GM19043 (cell line): ENCODE data around the gene TMEM151A.
A peak's percentile ranks its signal among the peaks of the same experiment; 100 is the strongest.

ENCODE experiments used
- ATAC-seq: cut with Tn5 transposase; IDR thresholded peaks from one replicate; pipeline ENCODE4 v1.9.1; 2021; ENCODE audit warnings: low read depth; ENCODE audit not compliant: unreplicated experiment

The TMEM151A gene

DNA sequence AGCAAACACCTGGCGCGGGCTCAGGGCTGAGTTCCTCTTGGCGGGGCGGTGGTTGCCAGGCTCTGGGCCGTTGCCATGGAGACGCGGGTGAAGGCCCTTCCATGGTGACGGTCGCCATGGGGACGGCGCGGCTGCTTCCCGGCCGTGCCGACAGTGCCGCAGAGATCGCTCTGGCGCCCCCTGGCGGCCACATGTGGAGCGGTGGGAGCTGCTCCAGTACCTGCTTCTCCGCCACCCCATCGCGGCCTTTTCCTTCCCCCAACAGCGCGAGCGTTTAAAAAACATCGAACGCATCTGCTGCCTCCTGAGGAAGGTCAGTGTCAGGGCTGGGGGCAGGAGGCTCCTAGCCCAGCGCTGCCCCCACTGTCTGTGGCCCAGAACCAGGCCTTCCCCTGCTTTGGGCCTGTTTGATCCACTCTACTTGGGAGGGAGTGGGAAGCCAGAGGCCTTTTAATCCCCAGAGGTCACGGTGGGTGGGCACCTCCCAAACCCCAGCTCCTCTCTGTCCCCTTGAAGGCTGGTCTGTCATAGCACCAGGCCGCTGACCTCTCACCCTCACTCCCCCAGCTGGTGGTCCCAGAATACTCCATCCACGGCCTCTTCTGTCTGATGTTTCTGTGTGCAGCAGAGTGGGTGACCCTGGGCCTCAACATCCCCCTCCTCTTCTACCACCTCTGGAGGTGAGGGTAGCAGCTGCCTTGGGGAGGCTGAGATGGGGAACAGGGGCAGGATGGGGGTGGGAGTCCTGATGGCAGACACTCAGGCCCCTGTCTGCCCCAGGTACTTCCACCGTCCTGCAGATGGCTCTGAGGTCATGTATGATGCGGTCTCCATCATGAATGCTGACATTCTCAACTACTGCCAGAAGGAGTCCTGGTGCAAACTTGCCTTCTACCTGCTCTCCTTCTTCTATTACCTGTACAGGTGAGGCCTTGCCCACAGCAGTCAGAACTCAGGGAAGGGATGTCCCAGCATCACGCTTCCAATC is 8.9 kb upstream of the TMEM151A start:
- peak; percentile 65 for ATAC-seq

DNA sequence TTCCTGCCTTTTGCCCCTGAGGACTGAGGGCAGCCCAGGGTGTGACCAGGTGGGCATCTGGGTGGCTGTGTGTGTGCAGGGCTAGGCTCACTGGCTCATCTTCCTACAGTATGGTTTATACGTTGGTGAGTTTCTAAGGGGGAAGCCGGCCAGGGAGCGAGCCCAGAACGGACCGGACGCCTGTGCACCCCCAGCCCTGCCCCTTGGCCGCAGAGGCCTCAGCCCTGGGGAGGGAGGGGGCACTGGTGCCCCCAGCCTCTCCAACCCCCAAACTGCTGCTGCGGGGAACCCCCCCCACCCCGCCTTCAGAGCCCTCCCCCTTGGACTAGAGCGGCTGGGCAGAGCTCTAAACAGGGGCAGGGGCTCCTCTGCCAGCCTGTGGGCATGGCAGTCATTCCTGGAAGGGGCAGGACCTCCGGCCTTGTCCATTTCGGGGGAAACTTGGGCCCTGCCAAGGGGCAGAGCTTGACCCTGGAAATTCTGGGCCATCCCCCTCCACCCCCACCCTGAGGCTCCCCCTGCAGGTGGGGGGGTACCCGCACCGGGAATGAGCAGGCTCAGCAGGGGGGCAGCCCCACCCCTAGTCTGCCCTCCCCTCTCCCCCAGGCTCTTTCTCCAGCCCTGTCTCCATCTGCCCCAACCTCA is 8.1 kb upstream of the TMEM151A start:
- no peak for ATAC-seq

DNA sequence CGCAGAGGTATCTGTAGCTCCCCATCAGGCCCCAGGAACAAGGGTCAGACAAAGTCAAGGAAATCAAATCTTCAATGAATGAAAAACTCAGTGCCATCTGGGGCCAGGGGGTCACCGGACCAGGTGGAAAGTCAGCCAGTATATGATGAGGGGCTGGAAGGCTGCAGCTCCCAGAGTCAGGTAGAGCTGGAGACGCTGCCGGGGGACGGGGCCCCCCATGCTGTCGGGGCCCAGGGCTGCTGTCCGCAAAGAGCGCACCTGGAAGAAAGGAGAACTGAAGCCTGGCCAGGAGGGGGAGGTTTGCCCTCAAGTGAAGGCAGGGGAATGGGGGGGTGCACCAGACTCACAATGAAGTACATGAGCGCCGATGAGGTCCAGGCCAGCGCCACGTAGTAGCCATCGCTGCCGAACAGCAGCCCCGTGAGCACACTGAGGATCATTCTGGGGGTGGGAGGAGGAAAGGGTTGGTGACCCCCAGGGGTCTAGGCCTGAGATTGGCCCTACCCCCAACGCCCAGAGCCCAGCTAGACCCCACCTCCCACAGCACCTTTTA is 7.1 kb upstream of the TMEM151A start:
- ATAC-seq, result no peak

DNA sequence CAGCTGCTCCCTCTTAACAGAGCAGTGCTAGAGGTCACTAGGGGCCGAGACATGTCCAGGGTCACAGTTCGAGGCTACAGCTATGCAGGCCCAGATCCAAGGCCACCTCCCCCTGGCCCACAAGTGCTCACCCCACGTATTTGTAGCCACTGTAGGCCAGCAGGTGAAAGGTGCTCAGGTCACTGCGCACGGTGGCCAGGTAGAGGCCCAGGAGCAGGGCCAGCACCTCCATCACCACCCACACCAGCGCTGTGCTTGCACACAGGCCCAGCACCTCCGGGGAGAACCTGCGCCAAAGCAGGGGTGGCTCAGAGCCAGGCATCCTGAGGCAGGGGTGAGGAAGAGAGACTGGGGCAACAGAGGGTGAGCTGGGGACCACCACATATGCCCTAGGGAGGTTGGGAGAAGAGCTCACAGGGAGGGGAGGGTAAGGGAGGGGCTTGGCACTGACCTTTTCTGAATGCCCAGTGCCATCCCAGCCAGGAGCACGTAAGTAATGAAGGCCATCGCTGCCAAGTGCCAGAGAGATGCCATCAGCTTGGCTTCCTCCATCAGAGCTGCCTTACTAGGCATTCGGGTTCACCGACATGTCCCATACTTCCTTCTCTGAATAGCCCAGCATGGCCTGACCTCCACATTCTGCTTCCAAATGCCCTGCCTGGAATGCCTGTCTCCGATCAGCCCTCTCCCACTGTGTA is 6.3 kb upstream of the TMEM151A start:
- ATAC-seq, result no peak

DNA sequence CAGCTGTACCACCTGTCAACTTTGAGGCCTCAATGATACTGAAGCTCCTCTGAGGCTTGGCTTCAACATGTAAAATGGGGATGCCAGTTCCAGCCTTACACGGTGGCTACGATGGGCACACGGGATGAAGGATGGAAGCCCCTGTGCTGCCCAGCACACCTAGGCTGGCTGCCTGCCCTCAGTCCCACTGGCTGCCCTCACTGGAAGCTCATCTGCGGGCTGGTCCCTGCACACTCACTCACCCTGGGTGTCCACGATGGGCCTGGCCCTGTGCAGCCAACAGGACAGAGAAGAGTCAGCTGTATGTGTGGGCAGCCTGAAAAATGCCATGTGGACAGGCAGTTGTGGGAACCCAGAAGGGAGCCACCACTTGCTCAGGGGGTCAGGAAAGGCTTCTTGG is 5.0 kb upstream of the TMEM151A start:
- ATAC-seq, result no peak

DNA sequence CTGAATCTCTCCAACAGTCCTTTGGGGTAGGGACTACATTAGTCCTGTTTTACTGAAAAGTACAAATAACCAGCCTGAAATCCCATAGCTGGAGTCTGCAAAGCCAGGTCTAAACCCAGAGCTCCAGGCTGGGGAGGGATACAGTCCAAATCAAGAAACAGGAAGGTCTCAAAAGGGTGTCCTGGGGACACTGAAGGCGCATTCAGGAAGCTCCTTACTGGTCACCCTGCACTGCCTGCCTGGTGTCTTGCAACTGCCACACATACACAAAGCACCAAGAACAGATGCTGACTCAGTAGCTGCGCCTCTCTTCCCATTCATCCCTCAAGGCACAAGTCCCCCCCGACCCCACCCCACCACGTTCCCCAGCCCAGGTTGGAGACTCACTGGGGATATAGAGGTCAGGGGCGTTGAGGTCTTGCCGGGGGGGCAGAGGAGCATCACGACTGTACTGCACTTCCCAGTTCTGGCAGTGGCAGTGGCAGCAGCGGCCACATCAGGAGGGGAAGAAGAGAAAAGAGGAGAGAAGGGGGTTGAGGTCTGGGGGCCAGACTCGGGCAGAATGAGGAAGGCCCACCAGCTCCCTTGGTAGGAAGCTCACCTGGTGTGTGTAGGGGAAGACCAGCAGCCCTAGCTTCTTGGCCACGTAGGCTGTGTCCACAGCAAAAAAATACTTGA is 4.3 kb upstream of the TMEM151A start:
- no peak for ATAC-seq

DNA sequence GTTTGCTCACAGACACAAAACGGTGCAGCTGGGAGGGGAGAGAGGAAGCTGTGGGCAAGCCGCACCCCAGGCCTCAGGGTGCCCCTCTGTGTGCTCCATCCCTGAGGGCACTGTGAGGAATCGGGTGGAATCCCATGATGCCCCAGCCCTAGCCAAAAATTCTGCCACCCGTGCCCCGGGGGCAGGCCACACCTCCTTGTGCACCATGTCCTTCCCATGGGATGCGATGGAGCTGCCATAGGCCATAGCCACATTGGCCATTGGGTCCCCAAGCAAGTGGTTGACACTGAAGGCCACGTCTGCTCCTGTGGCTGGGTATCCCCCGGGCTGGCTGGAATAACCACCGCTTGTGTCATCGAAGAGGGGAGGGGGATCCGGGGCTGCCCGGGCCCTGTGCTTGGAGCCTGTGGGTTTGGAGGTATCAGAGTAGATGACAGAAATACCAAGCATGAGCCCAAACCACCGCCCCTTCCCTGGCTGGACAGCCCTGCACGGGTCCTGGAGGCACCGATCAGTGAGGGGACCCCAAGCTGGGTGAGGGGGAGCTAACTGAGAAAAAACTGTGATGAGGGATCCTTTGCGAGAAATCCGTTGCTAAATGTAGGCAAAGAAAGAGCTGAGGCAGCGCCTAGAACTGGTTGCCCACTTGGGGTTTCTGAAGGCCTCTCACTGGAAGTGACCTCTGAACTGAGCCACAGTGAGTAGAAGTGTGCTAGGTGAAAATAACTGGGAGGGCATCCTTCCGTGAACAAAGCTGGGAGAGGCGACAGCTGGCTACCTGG is 3.6 kb upstream of the TMEM151A start:
- no peak for ATAC-seq

DNA sequence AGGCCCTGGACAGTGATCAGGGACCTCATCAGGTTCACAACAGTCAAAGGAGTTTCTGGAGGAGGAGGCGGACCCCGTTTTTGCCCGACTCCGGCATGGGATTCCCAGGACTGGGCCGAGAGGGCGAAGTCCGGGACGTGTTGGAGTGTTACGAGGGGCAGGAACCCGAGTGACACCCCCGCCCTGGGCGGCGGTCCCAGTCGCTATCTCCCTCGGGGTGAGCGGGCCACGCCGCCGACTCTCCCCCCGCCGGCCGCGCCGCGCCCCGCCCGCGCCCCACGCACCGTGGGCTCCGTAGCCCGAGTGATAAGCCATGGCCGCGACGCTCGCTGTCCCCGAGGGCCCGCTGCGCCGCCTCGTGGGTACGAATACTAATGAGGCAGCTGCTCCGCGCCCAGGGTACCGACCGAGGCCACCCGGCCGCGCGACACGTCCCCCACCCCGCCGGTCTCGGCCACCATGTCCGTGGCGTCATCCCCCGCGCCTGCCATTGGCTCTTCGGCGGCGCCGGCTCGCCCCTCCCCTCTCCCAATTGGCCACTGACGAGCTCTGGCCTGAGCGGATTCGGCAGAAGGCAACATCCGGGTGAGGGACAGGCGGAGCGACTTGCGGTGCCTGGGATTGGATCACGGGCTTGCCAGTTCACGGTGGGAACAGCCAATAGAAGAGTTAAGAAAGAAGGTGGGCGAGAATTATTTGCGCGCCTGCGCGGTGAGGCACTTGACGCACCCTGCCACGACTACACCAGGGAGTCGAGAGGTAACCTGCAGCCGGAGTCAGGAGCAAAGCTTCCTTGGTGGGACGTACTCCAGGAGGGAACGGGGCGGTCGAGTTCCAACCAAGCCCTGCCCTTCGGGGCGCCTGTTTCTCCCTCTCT is 2.8 kb upstream of the TMEM151A start, which contains the start of gene YIF1A:
YIF1A (minus strand) TSS at position 473 of the 877 bp plus-strand sequence; CDS start at position 315, 158 bp downstream.
- ATAC-seq, result peak; percentile 93

DNA sequence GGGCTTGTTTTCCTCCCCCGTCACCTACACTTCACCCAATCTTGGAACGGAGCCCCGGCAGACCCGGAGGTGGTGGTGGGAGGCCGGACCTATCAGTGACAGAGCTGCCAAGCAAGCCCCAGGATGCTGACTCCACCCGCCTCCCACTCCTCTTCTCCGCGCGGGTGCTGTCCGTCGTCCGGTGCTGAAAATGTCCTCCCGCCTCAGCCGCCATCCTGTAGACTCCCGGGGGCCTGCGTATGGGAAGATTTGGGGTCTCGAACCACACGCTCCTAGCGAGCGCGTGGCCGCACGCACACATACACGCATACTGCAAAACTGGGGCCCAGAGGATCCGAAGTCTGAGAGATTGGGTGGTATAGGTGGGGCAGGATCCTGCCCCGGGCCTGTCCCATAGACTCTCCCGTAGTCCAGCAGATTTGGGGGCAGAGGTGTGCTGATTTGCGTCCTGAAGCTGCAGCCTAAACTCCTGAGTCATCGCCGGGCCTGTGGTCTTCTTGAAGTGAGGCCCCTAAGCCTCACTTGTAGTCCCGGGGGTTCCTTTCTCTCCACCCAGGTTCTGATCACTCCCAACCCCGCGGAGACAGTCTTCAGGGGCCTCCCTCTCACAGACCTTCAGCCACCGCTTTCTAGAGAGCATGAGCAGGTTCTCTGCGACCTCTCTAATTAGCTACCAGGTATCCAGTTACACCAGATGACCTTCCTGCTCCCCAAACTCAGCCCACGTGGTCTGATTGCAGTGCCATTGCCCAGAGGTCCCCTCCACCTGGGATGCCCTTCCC is 2.0 kb upstream of the TMEM151A start:
- peak; percentile 28 for ATAC-seq

DNA sequence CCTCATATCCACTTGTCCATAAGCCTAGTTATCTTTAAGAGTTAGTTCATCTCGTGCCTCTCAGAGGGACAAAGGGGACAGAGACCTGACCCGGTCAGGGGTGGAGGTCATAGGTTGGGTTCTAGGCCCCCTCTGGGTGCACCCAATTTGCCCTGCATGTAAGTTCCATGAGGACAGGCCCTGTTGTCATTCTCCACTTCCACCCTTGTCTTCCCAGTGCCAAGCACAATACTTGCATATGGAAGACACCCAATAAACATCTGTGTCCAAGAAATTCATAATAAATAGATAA is 1.4 kb upstream of the TMEM151A start:
- no peak for ATAC-seq

DNA sequence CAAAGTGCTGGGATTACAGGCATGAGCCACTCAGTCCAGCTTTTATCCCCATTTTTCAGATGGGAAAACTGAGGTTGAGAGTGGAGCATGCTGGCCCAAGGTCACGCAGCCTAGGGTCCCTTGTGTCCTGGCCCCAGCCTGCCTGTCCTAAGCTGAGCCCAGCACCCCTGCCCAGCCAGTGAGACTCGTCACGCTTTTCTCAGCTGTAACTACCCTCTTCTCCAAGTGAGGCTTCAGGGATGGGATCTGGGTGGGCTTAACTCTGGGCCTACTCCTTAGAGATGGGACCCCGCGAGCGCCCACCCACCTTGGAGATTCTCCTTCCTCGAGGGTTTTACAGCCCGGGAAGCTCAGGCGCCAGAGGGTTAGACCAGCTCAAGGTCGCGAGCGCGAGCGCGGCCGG is 390 bp upstream of the TMEM151A start:
- no peak for ATAC-seq

DNA sequence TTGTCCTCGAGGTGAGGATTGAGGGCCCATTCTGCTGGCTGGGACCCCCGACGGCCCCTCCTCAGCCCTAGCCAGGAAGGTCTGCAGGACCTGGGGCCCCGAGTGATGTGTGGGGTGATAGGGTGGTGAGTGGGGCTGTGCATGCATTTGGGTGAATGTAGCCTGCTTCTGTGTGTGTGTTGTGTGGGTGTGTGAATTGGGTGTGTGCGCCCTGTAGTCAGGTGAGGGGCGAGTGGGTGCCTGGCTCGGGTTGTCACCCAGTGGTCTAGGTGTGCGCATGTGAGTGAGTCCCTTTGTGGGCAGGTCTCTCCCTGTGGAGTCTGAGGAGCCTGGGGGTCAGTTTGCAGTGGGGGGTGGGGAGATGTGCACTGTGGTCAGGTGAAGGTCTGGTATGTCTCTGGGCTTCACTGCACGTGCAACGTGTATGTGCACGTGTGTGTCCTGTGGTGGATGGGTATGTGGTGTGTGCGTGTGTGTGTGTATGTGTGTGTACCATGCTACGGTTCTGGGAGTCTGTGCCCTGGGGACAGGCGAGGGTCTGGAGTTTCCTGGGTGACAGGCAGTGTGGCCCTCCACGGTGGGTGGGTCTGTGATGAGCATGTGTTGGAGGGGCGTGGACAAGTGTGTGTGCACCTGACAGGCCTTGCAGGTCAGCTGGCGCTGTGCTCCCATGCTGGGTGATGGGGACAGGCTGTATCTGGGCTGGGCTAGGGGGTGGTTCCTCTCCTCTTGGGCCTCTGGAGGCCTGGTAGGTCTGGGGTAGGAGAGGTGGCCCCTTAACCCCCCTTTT is 1.0 kb downstream of the TMEM151A start:
- no peak for ATAC-seq

DNA sequence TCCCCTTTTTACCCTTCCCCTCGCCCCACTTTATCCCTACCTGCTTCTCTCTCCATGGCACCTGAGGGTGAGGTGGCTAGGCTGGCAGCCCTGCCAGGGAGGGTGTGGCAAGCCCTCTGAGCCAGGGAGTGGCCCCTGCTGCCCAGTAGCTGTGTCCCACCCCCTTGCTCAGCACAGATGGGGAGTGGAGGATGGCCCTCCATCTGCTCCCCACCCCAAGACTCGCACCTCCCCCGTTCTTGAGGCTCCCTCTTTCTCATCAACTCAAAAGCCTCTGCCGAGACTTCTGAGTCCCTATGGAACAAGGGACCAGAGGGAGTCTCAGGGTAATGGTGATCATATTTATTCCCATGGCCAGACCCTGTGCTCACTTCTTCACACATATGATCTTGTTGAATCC is 1.7 kb downstream of the TMEM151A start:
- no peak for ATAC-seq

DNA sequence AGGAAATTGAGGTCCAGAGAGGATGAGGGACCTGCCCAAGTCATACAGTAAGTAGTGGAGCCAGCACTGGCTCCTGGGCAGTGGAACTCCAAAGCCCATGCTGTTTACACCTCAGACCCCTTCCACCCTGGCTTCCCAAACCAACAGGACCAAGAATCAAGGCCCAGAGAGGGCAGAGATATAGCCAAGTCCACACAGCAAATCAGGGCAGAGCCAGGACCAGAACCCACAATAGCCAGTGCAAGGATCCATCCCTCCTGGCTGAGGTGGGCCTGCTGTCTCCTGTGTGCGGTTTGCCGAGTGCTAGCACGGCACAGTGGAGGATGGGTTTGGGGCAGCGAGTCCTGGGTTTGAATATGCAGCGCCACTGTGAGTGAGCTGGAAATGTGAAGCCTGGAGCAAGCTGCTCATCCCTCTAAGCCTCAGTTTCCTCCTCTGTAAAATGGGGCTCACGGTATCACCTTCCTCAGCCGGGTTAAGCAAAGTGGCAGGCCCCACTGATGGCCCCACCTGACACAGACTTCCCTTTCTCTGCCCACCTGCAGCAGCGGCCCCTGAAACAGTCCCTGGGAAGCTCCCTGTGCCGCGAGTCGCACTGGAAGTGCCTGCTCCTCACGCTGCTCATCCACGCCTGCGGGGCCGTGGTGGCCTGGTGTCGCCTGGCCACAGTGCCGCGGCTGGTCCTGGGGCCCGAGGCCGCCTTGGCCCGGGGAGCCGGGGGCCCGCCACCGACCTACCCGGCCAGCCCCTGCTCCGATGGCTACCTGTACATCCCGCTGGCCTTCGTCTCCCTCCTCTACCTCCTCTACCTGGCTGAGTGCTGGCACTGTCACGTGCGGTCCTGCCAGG is 2.3 kb downstream of the TMEM151A start:
- no peak for ATAC-seq

DNA sequence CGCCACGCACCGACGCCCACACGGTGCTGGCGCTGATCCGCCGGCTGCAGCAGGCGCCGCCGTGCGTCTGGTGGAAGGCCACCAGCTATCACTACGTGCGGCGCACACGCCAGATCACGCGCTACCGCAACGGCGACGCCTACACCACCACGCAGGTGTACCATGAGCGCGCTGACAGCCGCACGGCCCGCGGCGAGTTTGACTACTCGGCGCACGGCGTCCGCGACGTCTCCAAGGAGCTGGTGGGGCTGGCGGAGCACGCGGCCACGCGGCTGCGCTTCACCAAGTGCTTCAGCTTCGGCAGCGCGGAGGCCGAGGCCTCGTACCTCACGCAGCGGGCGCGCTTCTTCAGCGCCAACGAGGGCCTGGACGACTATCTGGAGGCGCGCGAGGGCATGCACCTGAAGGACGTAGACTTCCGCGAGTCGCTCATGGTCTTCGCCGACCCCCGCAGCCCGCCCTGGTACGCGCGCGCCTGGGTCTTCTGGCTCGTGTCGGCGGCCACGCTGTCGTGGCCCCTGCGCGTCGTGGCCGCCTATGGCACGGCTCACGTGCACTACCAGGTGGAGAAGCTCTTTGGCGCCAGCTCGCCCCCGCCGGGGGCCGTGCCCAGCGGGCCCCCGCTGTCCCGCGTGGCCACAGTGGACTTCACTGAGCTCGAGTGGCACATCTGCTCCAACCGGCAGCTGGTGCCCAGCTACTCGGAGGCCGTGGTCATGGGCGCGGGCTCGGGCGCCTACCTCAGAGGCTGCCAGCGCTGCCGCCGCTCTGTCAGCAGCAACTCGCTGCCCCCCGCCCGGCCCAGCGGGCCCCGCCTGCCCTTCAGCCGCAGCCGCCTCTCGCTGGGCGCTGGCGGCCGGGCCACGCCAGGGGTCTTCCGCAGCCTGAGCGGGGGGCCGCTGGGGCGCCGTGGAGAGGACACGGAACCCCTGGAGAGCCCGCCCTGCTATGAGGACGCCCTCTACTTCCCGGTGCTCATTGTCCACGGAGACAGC is 3.2 kb downstream of the TMEM151A start:
- no peak for ATAC-seq
